KMS-11 (cell line): ENCODE results near the gene RERE.
A peak's percentile ranks its signal among the peaks of the same experiment; 100 is the strongest.

Experiments
- H2AFZ ChIP-seq: fragments of 200-600 bp; sonication (generic); 2 replicates; pipeline ENCODE4 v1.6.1; 2016; ENCODE audit warnings: antibody characterized with exemption, mixed run types, low read depth
- H3K27ac ChIP-seq: fragments of 200-600 bp; sonication (generic); 2 replicates; pipeline ENCODE4 v1.6.1; 2016; ENCODE audit warnings: mild to moderate bottlenecking, mixed run types
- H3K27me3 ChIP-seq: fragments of 200-600 bp; sonication (generic); 2 replicates; pipeline ENCODE4 v1.6.1; 2017; ENCODE audit warnings: mild to moderate bottlenecking, low read depth, mixed run types, moderate library complexity; ENCODE audit not compliant: insufficient read depth
- H3K36me3 ChIP-seq: fragments of 200-600 bp; sonication (generic); 2 replicates; pipeline ENCODE4 v1.6.1; 2017; ENCODE audit warnings: mild to moderate bottlenecking, mixed run types; ENCODE audit not compliant: insufficient read depth
- H3K4me1 ChIP-seq: fragments of 200-600 bp; sonication (generic); 2 replicates; pipeline ENCODE4 v1.6.1; 2016; ENCODE audit warnings: mild to moderate bottlenecking, low read depth, mixed run types; ENCODE audit not compliant: poor library complexity, severe bottlenecking
- H3K4me2 ChIP-seq: fragments of 200-600 bp; sonication (generic); 2 replicates; pipeline ENCODE4 v1.7.0; 2016; ENCODE audit warnings: mild to moderate bottlenecking, mixed run types
- H3K4me3 ChIP-seq: fragments of 200-600 bp; sonication (generic); IDR thresholded peaks from 2 replicates; pipeline ENCODE4 v1.6.1; 2017; ENCODE audit warnings: low read depth, low read length, mixed read lengths; ENCODE audit not compliant: insufficient read depth
- H3K79me2 ChIP-seq: fragments of 200-600 bp; sonication (generic); 2 replicates; pipeline ENCODE4 v1.6.1; 2016; ENCODE audit warnings: low read depth, mixed run types; ENCODE audit not compliant: insufficient read depth
- H3K9ac ChIP-seq: fragments of 200-600 bp; sonication (generic); 2 replicates; pipeline ENCODE4 v1.6.1; 2016; ENCODE audit warnings: mild to moderate bottlenecking, mixed run types
- H4K20me1 ChIP-seq: fragments of 200-600 bp; sonication (generic); 2 replicates; pipeline ENCODE4 v1.6.1; 2016; ENCODE audit warnings: mild to moderate bottlenecking, mixed run types; ENCODE audit not compliant: insufficient read depth
- TF ChIP-seq, protein P1 (sequence below): fragments of 200-600 bp; sonication (generic); conservative IDR thresholded peaks from 2 replicates; pipeline ENCODE4 v1.6.1; 2017; ENCODE audit warnings: low read depth, mild to moderate bottlenecking, antibody characterized with exemption, low read length, moderate library complexity, mixed read lengths

The RERE gene

DNA sequence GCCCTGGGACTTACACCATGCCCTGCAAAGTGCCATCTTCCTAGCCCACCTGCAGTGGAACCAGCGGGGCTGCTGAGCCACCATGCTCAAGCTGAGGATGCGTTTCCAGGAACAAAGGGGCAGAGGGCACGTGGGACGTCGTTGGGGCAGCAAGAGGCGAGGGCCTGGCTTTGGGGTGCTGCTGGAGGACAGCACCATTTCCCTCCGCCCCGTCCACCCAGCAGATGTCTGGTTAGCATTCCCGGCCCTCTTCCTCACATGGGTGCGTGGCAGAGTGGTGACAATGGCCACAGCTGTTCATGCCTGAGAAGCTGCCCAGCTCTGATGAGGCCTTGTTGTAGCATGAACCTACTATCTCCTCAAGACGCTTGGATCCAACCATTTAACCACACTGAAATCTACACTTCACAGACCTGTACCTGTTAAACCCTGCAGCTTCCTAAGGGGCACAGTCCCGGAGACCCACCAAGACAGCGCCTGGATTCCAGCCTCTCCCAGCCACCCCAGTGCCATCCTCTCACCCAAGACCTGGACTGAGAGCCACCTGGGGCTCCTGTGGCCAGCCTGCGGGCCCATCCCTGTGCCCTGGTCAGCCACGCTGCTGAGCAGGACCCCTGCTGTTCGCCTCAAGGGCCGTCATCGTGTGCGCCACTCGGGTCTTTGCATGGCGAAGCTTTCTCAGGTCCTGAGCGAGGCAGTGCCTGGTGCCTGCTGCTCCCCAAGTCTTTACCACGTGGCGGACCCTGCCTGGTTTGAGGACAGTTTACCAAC, 466.3 kb downstream of the RERE start:
- Histone ChIP-seq H3K4me3 (no peak overlapping the region), H3K27ac (no peak overlapping the region), H4K20me1 (no peaks in the 10 kb centered on the region), H3K36me3 (no peaks in the 10 kb centered on the region), H3K9ac (no peak overlapping the region), H3K4me1 (no peaks in the 10 kb centered on the region), H3K79me2 (no peaks in the 10 kb centered on the region), H3K4me2 (no peak overlapping the region), H3K27me3 (no peaks in the 10 kb centered on the region), H2AFZ (no peak overlapping the region)
- TF ChIP-seq, protein P1, sequence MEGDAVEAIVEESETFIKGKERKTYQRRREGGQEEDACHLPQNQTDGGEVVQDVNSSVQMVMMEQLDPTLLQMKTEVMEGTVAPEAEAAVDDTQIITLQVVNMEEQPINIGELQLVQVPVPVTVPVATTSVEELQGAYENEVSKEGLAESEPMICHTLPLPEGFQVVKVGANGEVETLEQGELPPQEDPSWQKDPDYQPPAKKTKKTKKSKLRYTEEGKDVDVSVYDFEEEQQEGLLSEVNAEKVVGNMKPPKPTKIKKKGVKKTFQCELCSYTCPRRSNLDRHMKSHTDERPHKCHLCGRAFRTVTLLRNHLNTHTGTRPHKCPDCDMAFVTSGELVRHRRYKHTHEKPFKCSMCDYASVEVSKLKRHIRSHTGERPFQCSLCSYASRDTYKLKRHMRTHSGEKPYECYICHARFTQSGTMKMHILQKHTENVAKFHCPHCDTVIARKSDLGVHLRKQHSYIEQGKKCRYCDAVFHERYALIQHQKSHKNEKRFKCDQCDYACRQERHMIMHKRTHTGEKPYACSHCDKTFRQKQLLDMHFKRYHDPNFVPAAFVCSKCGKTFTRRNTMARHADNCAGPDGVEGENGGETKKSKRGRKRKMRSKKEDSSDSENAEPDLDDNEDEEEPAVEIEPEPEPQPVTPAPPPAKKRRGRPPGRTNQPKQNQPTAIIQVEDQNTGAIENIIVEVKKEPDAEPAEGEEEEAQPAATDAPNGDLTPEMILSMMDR = no peak

DNA sequence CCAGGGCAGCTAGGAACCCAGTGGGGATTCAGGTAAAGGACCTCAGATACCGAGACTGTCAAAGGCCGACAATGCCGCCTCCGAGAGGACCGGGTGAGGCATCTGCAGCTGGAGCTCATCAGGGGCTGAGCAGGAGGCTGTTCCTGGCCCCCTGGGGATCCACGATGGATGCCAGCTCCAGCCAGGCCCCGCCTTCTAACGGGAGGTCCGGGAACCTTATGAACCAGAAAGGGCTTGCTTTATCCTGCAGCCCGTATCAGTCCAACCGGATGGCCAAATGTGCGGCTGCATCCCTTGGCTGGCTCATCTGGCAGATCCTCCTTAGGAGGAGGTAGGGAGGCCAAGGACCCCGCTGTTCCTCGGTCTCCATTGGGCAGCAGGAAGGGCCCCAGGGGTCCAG, 467.5 kb downstream of the RERE start:
- Histone ChIP-seq H4K20me1 (no peaks in the 10 kb centered on the region), H3K4me2 (no peak overlapping the region), H3K79me2 (no peaks in the 10 kb centered on the region), H3K27me3 (no peaks in the 10 kb centered on the region), H3K9ac (no peak overlapping the region), H3K4me1 (no peaks in the 10 kb centered on the region), H3K4me3 (no peak overlapping the region), H3K36me3 (no peaks in the 10 kb centered on the region), H2AFZ (no peak overlapping the region), H3K27ac (no peak overlapping the region)
- TF ChIP-seq, protein P1 = no peak

DNA sequence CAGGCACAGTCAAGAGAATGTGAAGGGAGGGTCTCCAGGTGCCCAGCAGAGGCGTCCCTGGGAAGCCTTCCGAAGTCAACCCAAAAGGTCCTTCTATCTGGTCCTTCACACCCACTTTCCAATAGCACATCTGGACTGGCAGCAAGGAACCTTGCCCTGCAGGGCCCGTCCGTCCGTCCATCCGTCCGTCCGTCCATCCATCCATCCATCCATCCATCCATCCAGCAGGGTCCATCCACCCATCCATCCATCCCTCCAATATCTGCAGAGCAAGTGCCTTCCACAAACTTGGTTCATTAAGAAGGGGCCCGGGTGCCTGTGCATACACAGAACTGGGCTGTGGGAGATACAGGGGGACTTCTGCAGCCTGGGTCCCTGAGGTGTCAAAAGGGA, 468.0 kb downstream of the RERE start:
- Histone ChIP-seq H3K36me3 (no peaks in the 10 kb centered on the region), H3K27me3 (no peaks in the 10 kb centered on the region), H4K20me1 (no peaks in the 10 kb centered on the region), H3K9ac (no peak overlapping the region), H3K27ac (no peak overlapping the region), H3K79me2 (no peaks in the 10 kb centered on the region), H2AFZ (no peak overlapping the region), H3K4me2 (no peak overlapping the region), H3K4me3 (no peak overlapping the region), H3K4me1 (no peaks in the 10 kb centered on the region)
- TF ChIP-seq, protein P1 = no peak

DNA sequence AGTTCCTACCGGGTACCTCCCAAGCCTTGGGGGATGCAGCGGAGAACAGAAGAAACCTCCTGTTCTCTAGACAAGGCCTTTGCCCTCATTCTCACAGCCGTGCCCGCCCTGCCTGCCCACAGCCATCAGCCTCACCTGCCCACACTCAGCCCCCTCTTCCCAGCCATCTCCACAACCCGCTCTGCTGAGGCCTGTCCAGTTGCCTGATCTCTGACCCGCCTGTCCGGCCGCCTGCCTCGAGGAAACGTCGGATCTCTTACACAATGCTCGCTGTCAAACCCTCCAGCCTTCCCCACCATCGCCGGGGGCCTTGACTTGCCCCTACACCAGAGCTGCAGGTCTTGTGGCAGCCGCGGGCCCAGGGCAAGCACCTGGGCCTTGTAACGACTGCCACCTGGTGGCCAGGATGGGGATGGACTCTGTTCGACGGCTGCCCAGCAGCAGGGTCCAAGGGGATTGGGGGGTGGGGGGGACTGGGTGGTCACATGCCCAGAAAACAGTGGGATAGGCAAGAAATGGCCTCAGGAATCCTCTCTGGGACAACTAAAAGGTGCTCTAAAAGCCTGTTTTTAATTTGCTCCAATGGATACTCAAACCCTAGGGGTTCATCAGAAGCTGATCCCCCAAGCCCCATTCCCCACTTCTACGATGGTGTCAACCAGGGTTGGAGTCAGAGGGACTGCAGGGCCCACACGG, 468.5 kb downstream of the RERE start:
- H3K79me2 ChIP-seq = no peaks in the 10 kb centered on the region
- no peaks in the 10 kb centered on the region for H3K36me3 ChIP-seq
- no peaks in the 10 kb centered on the region for H4K20me1 ChIP-seq
- no peaks in the 10 kb centered on the region for H3K27me3 ChIP-seq
- H3K9ac ChIP-seq = no peak overlapping the region
- no peak overlapping the region for H2AFZ ChIP-seq
- H3K4me1 ChIP-seq = no peaks in the 10 kb centered on the region
- TF ChIP-seq, protein P1 = peak; percentile 97
- H3K27ac ChIP-seq = no peak overlapping the region
- no peak overlapping the region for H3K4me2 ChIP-seq
- no peak overlapping the region for H3K4me3 ChIP-seq
